ENCODE data around the gene TNRC6A. TPM values are rescaled to one million over a fixed set of nuclear protein-coding genes. Genes with fewer than 3 reads are reported as not detected.

TNRC6A gene
- 34.7 TPM for polyA plus RNA-seq (2013, experiment 1 of 2)
- polyA plus RNA-seq (2013, experiment 2 of 2) = 35.2 TPM

DNA sequence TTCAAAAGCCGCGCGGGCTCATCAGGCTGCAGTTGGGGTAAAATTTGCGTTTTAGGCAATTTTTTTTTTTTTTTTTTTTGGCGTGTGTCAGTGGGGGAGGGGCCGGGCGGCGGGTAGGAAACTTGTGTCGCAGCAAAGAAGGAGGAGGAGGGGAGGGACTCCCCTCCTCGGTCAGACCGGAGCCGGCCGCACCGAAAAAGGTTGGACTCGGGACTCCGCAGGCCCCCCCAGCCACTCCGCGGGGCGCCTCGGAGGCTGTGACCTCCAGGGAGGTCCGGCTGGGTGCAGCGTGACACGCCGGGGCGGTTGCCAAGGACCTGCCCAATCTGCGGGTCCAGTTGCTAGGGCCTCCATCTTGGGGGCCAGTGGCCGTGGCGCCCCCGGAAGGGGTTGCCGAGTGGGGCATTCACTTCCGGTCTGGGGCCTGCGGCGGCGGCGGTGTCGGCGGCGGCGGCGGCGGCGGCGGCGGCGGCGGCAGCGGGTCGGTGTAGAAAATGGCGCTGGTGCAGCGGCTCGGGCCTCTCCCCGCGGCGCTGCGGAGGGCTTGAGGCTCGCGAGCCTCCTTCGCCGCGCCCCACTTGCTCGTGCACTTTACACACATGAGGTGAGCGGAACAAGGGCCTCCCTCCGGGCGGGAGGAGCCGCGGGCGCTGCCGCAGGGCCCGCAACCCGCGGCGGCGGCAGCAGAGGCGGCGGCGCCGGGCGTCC is at the start of gene TNRC6A:
TSS of gene TNRC6A (plus strand) at position 409 of the 708 bp plus-strand sequence. CDS start at position 600, 191 bp downstream.
- no CpG with 5 or more reads among the region's 78 CpGs for WGBS (ENCODE audit: extremely low coverage, insufficient coverage, low lambda C conversion rate)
- peak within 1 kb of the TSS; percentile 100 for H3K18ac ChIP-seq (ENCODE audit: low read length)
- H4K5ac ChIP-seq (ENCODE audit: low read length) = peak within 1 kb of the TSS; percentile 41
- H3K36me3 ChIP-seq (ENCODE audit: control insufficient read depth, insufficient read depth, low read length) = no peaks in the 10 kb centered on the region
- H3K4me3 ChIP-seq (ENCODE audit: low read length) = peak within 1 kb of the TSS; percentile 92
- H3K4me1 ChIP-seq (ENCODE audit: control insufficient read depth, low read depth, low read length) = no peaks in the 10 kb centered on the region
- peak within 1 kb of the TSS; percentile 89 for H3K9ac ChIP-seq (ENCODE audit: low read length)
- no peaks in the 10 kb centered on the region for H3K27me3 ChIP-seq (ENCODE audit: insufficient read depth, low read length, poor library complexity)
- H3K79me2 ChIP-seq (ENCODE audit: control insufficient read depth, insufficient read depth, low read length) = peaks cover 40% of the 10 kb centered on the region
- peak within 1 kb of the TSS; percentile 98 for H4K8ac ChIP-seq (ENCODE audit: low read depth, low read length)
- peaks cover 6% of the 10 kb centered on the region for H3K79me1 ChIP-seq (ENCODE audit: low read length)
- DNase-seq = peak; percentile 95
- peak within 1 kb of the TSS; percentile 99 for H3K27ac ChIP-seq (ENCODE audit: low read depth, low read length)
- H2BK15ac ChIP-seq (replicated peaks; ENCODE audit: low read depth) = peak within 1 kb of the TSS; percentile 14
- H3K4me2 ChIP-seq (ENCODE audit: low read length) = peak within 1 kb of the TSS; percentile 59
- H2BK120ac ChIP-seq (ENCODE audit: low read depth, low read length) = peak within 1 kb of the TSS; percentile 95
- H3K23ac ChIP-seq (ENCODE audit: low read length) = no peak within 1 kb of the TSS
- H2BK5ac ChIP-seq (ENCODE audit: low read length) = peak within 1 kb of the TSS; percentile 42
- peak within 1 kb of the TSS; percentile 95 for H3K56ac ChIP-seq (ENCODE audit: low read length)
- H2AK5ac ChIP-seq (ENCODE audit: low read length) = no peak within 1 kb of the TSS
- peak within 1 kb of the TSS; percentile 84 for H3K4ac ChIP-seq (ENCODE audit: low read depth, low read length)

DNA sequence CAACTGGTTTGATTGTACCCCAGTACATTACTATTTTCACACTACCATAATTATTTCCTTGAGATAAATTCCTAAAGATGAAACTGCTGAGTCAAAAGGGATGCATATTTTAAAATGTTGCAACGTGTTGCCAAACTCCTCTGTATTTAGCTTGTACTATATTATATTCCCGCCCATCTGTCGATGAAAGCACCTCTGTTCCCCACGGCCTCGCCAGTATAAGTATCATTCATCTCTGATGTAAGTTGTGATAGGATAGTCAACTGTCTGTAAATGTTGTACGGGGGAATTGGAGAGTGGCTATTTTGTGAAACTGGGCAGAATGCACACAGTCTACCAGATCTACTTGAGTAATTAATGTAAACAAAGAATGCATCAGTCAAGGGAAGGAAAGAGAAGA is 47.7 kb upstream of the TNRC6A start:
- no peaks in the 10 kb centered on the region for H3K27me3 ChIP-seq (ENCODE audit: insufficient read depth, low read length, poor library complexity)
- no peak overlapping the region for H4K8ac ChIP-seq (ENCODE audit: low read depth, low read length)
- no peak overlapping the region for H3K9ac ChIP-seq (ENCODE audit: low read length)
- no peak overlapping the region for H3K4ac ChIP-seq (ENCODE audit: low read depth, low read length)
- H2BK120ac ChIP-seq (ENCODE audit: low read depth, low read length) = no peak overlapping the region
- no peaks in the 10 kb centered on the region for H3K79me1 ChIP-seq (ENCODE audit: low read length)
- H3K27ac ChIP-seq (ENCODE audit: low read depth, low read length) = no peak overlapping the region
- H2BK15ac ChIP-seq (replicated peaks; ENCODE audit: low read depth) = no peak overlapping the region
- H3K56ac ChIP-seq (ENCODE audit: low read length) = no peak overlapping the region
- H2AK5ac ChIP-seq (ENCODE audit: low read length) = no peak overlapping the region
- H3K4me2 ChIP-seq (ENCODE audit: low read length) = no peak overlapping the region
- H3K4me3 ChIP-seq (ENCODE audit: low read length) = no peak overlapping the region
- H3K4me1 ChIP-seq (ENCODE audit: control insufficient read depth, low read depth, low read length) = peaks cover 2% of the 10 kb centered on the region
- no peak overlapping the region for H3K23ac ChIP-seq (ENCODE audit: low read length)
- H3K18ac ChIP-seq (ENCODE audit: low read length) = no peak overlapping the region
- H3K36me3 ChIP-seq (ENCODE audit: control insufficient read depth, insufficient read depth, low read length) = no peaks in the 10 kb centered on the region
- H2BK5ac ChIP-seq (ENCODE audit: low read length) = no peak overlapping the region
- H3K79me2 ChIP-seq (ENCODE audit: control insufficient read depth, insufficient read depth, low read length) = no peaks in the 10 kb centered on the region
- H4K5ac ChIP-seq (ENCODE audit: low read length) = no peak overlapping the region
- no CpG with 5 or more reads among the region's 6 CpGs for WGBS (ENCODE audit: extremely low coverage, insufficient coverage, low lambda C conversion rate)
- DNase-seq = no peak

DNA sequence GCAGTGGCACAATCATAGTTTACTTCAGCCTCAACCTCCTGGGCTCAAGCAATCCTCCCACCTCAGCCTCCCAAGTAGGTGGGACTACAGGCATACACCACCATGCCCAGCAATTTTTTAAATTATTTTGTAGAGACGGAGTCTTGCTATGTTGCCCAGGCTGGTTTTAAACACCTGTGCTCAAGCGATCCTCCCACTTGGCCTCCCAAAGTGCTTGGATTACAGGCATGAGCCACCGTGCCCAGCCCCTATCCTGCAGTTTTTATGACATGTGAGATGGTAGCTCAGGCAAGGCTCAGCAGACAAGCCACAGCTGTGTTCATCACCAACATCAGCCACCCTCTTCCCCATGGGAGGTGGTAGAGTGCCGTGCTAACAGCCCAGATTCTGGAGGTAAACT is 46.2 kb upstream of the TNRC6A start:
- Histone ChIP-seq H3K4ac (ENCODE audit: low read depth, low read length) (no peak overlapping the region), H3K4me2 (ENCODE audit: low read length) (no peak overlapping the region), H2BK15ac (replicated peaks; ENCODE audit: low read depth) (no peak overlapping the region), H2BK5ac (ENCODE audit: low read length) (no peak overlapping the region), H3K79me2 (ENCODE audit: control insufficient read depth, insufficient read depth, low read length) (no peaks in the 10 kb centered on the region), H3K4me3 (ENCODE audit: low read length) (no peak overlapping the region), H3K4me1 (ENCODE audit: control insufficient read depth, low read depth, low read length) (peaks cover 2% of the 10 kb centered on the region), H3K27ac (ENCODE audit: low read depth, low read length) (no peak overlapping the region), H4K5ac (ENCODE audit: low read length) (no peak overlapping the region), H3K27me3 (ENCODE audit: insufficient read depth, low read length, poor library complexity) (no peaks in the 10 kb centered on the region), H3K18ac (ENCODE audit: low read length) (no peak overlapping the region), H3K36me3 (ENCODE audit: control insufficient read depth, insufficient read depth, low read length) (no peaks in the 10 kb centered on the region), H3K23ac (ENCODE audit: low read length) (no peak overlapping the region), H2BK120ac (ENCODE audit: low read depth, low read length) (no peak overlapping the region), H3K79me1 (ENCODE audit: low read length) (no peaks in the 10 kb centered on the region), H3K9ac (ENCODE audit: low read length) (no peak overlapping the region), H4K8ac (ENCODE audit: low read depth, low read length) (no peak overlapping the region), H3K56ac (ENCODE audit: low read length) (no peak overlapping the region), H2AK5ac (ENCODE audit: low read length) (no peak overlapping the region)
- no peak for DNase-seq
- no CpG with 5 or more reads among the region's 4 CpGs for WGBS (ENCODE audit: extremely low coverage, insufficient coverage, low lambda C conversion rate)

DNA sequence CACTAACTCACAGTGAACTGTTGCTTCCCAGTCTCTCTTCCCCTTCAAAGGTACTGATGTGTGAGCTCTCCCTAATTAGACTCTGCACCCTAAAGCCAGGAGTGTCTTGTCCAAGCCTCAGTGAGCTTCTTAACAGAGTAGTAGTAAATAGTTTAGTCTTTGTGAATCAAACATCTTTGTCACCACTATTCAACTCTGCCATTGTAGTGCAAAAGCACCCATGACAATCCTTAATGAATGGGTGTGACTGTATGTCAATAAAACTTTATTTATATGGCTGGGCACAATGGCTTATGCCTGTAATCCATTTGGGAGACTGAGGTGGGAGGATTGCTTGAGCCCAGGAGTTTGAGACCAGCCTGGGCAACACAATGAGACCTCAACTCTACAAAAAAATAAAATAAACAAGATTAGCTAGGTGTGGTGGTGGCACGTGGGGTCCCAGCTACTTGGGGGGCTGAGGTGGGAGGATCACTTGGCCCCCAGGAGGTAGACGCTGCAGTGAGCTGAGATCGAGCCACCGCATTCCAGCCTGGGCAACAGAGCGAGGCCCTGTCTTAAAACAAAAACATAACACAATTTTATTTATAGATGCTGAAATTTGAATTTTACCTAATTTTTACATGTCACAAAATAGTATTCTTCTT is 45.5 kb upstream of the TNRC6A start:
- Histone ChIP-seq H3K56ac (ENCODE audit: low read length) (no peak overlapping the region), H3K79me2 (ENCODE audit: control insufficient read depth, insufficient read depth, low read length) (no peaks in the 10 kb centered on the region), H3K36me3 (ENCODE audit: control insufficient read depth, insufficient read depth, low read length) (no peaks in the 10 kb centered on the region), H2AK5ac (ENCODE audit: low read length) (no peak overlapping the region), H3K4ac (ENCODE audit: low read depth, low read length) (no peak overlapping the region), H3K23ac (ENCODE audit: low read length) (no peak overlapping the region), H3K4me3 (ENCODE audit: low read length) (no peak overlapping the region), H3K79me1 (ENCODE audit: low read length) (no peaks in the 10 kb centered on the region), H2BK5ac (ENCODE audit: low read length) (no peak overlapping the region), H3K18ac (ENCODE audit: low read length) (no peak overlapping the region), H3K4me1 (ENCODE audit: control insufficient read depth, low read depth, low read length) (peaks cover 2% of the 10 kb centered on the region), H3K27ac (ENCODE audit: low read depth, low read length) (no peak overlapping the region), H2BK120ac (ENCODE audit: low read depth, low read length) (no peak overlapping the region), H3K27me3 (ENCODE audit: insufficient read depth, low read length, poor library complexity) (no peaks in the 10 kb centered on the region), H4K5ac (ENCODE audit: low read length) (no peak overlapping the region), H3K4me2 (ENCODE audit: low read length) (no peak overlapping the region), H3K9ac (ENCODE audit: low read length) (no peak overlapping the region), H4K8ac (ENCODE audit: low read depth, low read length) (no peak overlapping the region), H2BK15ac (replicated peaks; ENCODE audit: low read depth) (no peak overlapping the region)
- DNase-seq = no peak
- WGBS (ENCODE audit: extremely low coverage, insufficient coverage, low lambda C conversion rate) = no CpG with 5 or more reads among the region's 5 CpGs

DNA sequence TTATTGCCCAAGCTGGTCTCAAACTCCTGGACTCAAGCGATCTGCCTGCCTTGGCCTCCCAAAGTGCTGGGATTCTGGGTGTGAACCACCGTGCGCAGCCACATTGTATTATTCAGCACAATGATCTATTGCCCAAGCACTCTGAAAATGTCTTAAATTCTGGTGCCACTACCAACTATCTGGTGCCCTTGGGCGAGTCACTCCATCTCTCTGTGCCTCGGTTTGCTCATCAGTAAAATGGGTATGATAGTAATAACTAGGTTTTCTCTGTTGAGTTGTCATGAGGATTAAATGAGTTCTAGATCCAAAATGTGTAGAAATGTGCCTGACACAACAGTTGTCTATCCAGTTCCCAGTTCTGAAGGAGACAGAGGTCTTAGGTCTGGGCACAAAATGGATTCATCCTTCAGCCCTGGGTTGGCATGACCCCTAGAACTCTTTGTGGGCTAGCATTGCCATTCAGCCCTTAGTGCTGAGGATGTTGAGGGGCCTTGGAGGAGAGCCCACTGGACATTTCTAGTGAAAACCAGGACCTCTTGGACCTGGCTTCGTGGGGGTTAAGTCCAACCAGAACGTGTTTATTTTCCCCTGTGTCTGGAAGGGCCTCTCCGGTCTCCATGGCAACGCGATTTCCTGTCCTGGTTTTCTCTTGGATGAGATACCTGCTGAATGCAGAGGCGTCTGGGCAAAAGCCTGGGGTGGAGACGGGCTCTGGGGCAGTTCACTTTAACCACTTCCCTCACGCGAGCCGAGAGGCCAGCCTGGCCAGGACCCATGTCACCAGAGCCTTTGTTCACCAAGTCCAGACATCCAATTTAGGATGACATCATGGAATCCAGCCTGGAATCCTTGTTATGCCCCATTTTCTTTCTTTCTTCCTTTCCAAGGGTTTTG is 43.7 kb upstream of the TNRC6A start:
- Histone ChIP-seq H4K5ac (ENCODE audit: low read length) (no peak overlapping the region), H3K23ac (ENCODE audit: low read length) (no peak overlapping the region), H2BK120ac (ENCODE audit: low read depth, low read length) (no peak overlapping the region), H3K27me3 (ENCODE audit: insufficient read depth, low read length, poor library complexity) (no peaks in the 10 kb centered on the region), H2BK5ac (ENCODE audit: low read length) (no peak overlapping the region), H3K79me1 (ENCODE audit: low read length) (no peaks in the 10 kb centered on the region), H4K8ac (ENCODE audit: low read depth, low read length) (no peak overlapping the region), H3K79me2 (ENCODE audit: control insufficient read depth, insufficient read depth, low read length) (no peaks in the 10 kb centered on the region), H3K4ac (ENCODE audit: low read depth, low read length) (no peak overlapping the region), H3K4me1 (ENCODE audit: control insufficient read depth, low read depth, low read length) (peaks cover 2% of the 10 kb centered on the region), H3K4me2 (ENCODE audit: low read length) (no peak overlapping the region), H2BK15ac (replicated peaks; ENCODE audit: low read depth) (no peak overlapping the region), H2AK5ac (ENCODE audit: low read length) (no peak overlapping the region), H3K4me3 (ENCODE audit: low read length) (no peak overlapping the region), H3K27ac (ENCODE audit: low read depth, low read length) (no peak overlapping the region), H3K18ac (ENCODE audit: low read length) (no peak overlapping the region), H3K56ac (ENCODE audit: low read length) (no peak overlapping the region), H3K36me3 (ENCODE audit: control insufficient read depth, insufficient read depth, low read length) (no peaks in the 10 kb centered on the region), H3K9ac (ENCODE audit: low read length) (no peak overlapping the region)
- no CpG with 5 or more reads among the region's 15 CpGs for WGBS (ENCODE audit: extremely low coverage, insufficient coverage, low lambda C conversion rate)
- DNase-seq = peak; percentile 92
